Immature natural killer cell (primary cell): ENCODE data around the gene NRXN2. TPM values are rescaled to one million over a fixed set of nuclear protein-coding genes. Genes with fewer than 3 reads are reported as not detected.
A peak's percentile ranks its signal among the peaks of the same experiment; 100 is the strongest.

Experiments
- DNase-seq, 3 donors: peaks; one replicate each; pipeline ENCODE4 v3.0.0; 2022; ENCODE audit warnings: mixed read lengths in 1 of 3
- H3K27ac Mint-ChIP-seq, 6 donors: one replicate each; pipeline ENCODE4 v1.8.0; 2020; ENCODE audit warnings: mixed read lengths in 6 of 6, mild to moderate bottlenecking in 5 of 6, inconsistent platforms in 4 of 6, moderate library complexity in 3 of 6
- H3K27me3 Mint-ChIP-seq, 3 donors: one replicate each; pipeline ENCODE4 v1.8.0; 2020 to 2021; ENCODE audit warnings: low read depth in 3 of 3, mild to moderate bottlenecking in 3 of 3, mixed read lengths in 3 of 3, moderate library complexity in 3 of 3, inconsistent platforms in 1 of 3
- H3K36me3 Mint-ChIP-seq, 3 donors: one replicate each; pipeline ENCODE4 v1.8.0; 2020; ENCODE audit warnings: mixed read lengths in 3 of 3, inconsistent platforms in 2 of 3, mild to moderate bottlenecking in 2 of 3
- H3K4me1 Mint-ChIP-seq, 2 donors: one replicate each; pipeline ENCODE4 v1.8.0; 2020; ENCODE audit warnings: inconsistent platforms in 2 of 2, mild to moderate bottlenecking in 2 of 2, mixed read lengths in 2 of 2, moderate library complexity in 1 of 2
- H3K4me3 Mint-ChIP-seq, 5 donors: one replicate each; pipeline ENCODE4 v1.8.0; 2020; ENCODE audit warnings: mild to moderate bottlenecking in 5 of 5, mixed read lengths in 5 of 5, inconsistent platforms in 3 of 5, moderate library complexity in 3 of 5
- H3K9me3 Mint-ChIP-seq, 6 donors: one replicate each; pipeline ENCODE4 v1.8.0; 2020; ENCODE audit warnings: mild to moderate bottlenecking in 6 of 6, mixed read lengths in 6 of 6, inconsistent platforms in 4 of 6, moderate library complexity in 3 of 6
- polyA plus RNA-seq, 3 donors: library from polyadenylated mRNA; unstranded; fragments of 300-500 nt; fragmentation: Illumina TruSeq; gene quantifications; one replicate each; pipeline ENCODE4 v1.2.3, GENCODE V29; 2021

Gene NRXN2
- polyA plus RNA-seq, 3 donors from 2014 or later = 0.44 to 3.6 (median 3.2) TPM

- no peaks in the 10 kb centered on the region for H3K9me3 Mint-ChIP-seq
- no peak overlapping the region for H3K27ac Mint-ChIP-seq
- no peak for DNase-seq
- peaks cover 0 to 2% (median 2%) of the 10 kb centered on the region in 3 donors for H3K27me3 Mint-ChIP-seq
- H3K4me1 Mint-ChIP-seq = peaks cover 46 to 51% of the 10 kb centered on the region in 2 donors
- H3K36me3 Mint-ChIP-seq = peaks cover 4 to 19% (median 15%) of the 10 kb centered on the region in 3 donors
- H3K4me3 Mint-ChIP-seq = no peak overlapping the region
Measured at GRCh38 chr11:64754919-64755662, 32.1 kb upstream of the NRXN2 start.

GRCh38 chr11:64754124-64754918, 31.3 kb upstream of the NRXN2 start:
- Mint-ChIP-seq H3K9me3 (no peaks in the 10 kb centered on the region), H3K27ac (no peak overlapping the region), H3K36me3 (peaks cover 4 to 20% (median 15%) of the 10 kb centered on the region in 3 donors), H3K4me1 (peaks cover 42 to 46% of the 10 kb centered on the region in 2 donors), H3K4me3 (no peak overlapping the region), H3K27me3 (peaks cover 0 to 4% (median 2%) of the 10 kb centered on the region in 3 donors)
- DNase-seq = no peak

GRCh38 chr11:64753380-64754123, 30.6 kb upstream of the NRXN2 start:
- H3K36me3 Mint-ChIP-seq = peaks cover 4 to 20% (median 15%) of the 10 kb centered on the region in 3 donors

GRCh38 chr11:64753019-64753379, 30.0 kb upstream of the NRXN2 start:
- Mint-ChIP-seq H3K9me3 (no peaks in the 10 kb centered on the region), H3K27me3 (peaks cover 0 to 6% (median 3%) of the 10 kb centered on the region in 3 donors), H3K27ac (peak overlapping the region in 1 of 6 donors; percentile 26), H3K36me3 (peaks cover 4 to 22% (median 15%) of the 10 kb centered on the region in 3 donors), H3K4me1 (peaks cover 37% of the 10 kb centered on the region in 2 donors), H3K4me3 (no peak overlapping the region)
- no peak for DNase-seq

More at GRCh38 chr11:64753380-64754123, 30.6 kb upstream of the NRXN2 start:
- Mint-ChIP-seq H3K9me3 (no peaks in the 10 kb centered on the region), H3K27me3 (peaks cover 0 to 4% (median 2%) of the 10 kb centered on the region in 3 donors), H3K4me1 (peaks cover 34 to 38% of the 10 kb centered on the region in 2 donors), H3K27ac (no peak overlapping the region), H3K4me3 (no peak overlapping the region)
- no peak for DNase-seq

GRCh38 chr11:64752175-64752970, 29.4 kb upstream of the NRXN2 start:
- Mint-ChIP-seq H3K36me3 (peaks cover 4 to 23% (median 15%) of the 10 kb centered on the region in 3 donors), H3K27me3 (peaks cover 0 to 6% (median 4%) of the 10 kb centered on the region in 3 donors), H3K4me1 (peaks cover 35 to 40% of the 10 kb centered on the region in 2 donors), H3K27ac (peak overlapping the region in 1 of 6 donors; percentile 16), H3K9me3 (no peaks in the 10 kb centered on the region), H3K4me3 (no peak overlapping the region)
- no peak for DNase-seq

GRCh38 chr11:64751580-64751979, 28.6 kb upstream of the NRXN2 start:
- Mint-ChIP-seq H3K36me3 (peaks cover 4 to 23% (median 15%) of the 10 kb centered on the region in 3 donors), H3K4me3 (no peak overlapping the region), H3K27me3 (peaks cover 0 to 6% (median 4%) of the 10 kb centered on the region in 3 donors), H3K4me1 (peaks cover 37 to 44% of the 10 kb centered on the region in 2 donors), H3K9me3 (no peaks in the 10 kb centered on the region), H3K27ac (peak overlapping the region in 2 of 6 donors; percentile 40 to 41)
- no peak for DNase-seq

- no peaks in the 10 kb centered on the region for H3K9me3 Mint-ChIP-seq
- peaks cover 42 to 48% of the 10 kb centered on the region in 2 donors for H3K4me1 Mint-ChIP-seq
- peak overlapping the region in 1 of 6 donors; percentile 7 for H3K27ac Mint-ChIP-seq
- DNase-seq = no peak
- H3K4me3 Mint-ChIP-seq = no peak overlapping the region
- peaks cover 4 to 23% (median 15%) of the 10 kb centered on the region in 3 donors for H3K36me3 Mint-ChIP-seq
- peaks cover 0 to 6% (median 4%) of the 10 kb centered on the region in 3 donors for H3K27me3 Mint-ChIP-seq
Measured at GRCh38 chr11:64751136-64751535, 28.1 kb upstream of the NRXN2 start.

GRCh38 chr11:64750361-64751054, 27.5 kb upstream of the NRXN2 start:
- DNase-seq = no peak
- no peaks in the 10 kb centered on the region for H3K9me3 Mint-ChIP-seq
- peaks cover 46 to 50% of the 10 kb centered on the region in 2 donors for H3K4me1 Mint-ChIP-seq
- H3K27ac Mint-ChIP-seq = peak overlapping the region in 4 of 6 donors; percentile 30 to 76 (median 52)
- no peak overlapping the region for H3K4me3 Mint-ChIP-seq
- peaks cover 4 to 23% (median 15%) of the 10 kb centered on the region in 3 donors for H3K36me3 Mint-ChIP-seq
- peaks cover 2 to 9% (median 5%) of the 10 kb centered on the region in 3 donors for H3K27me3 Mint-ChIP-seq

GRCh38 chr11:64747961-64748665, 25.1 kb upstream of the NRXN2 start:
- Mint-ChIP-seq H3K27me3 (peaks cover 17 to 22% (median 19%) of the 10 kb centered on the region in 3 donors), H3K4me1 (peaks cover 52 to 58% of the 10 kb centered on the region in 2 donors), H3K4me3 (peak overlapping the region in 1 of 5 donors; percentile 2), H3K36me3 (peaks cover 4 to 22% (median 15%) of the 10 kb centered on the region in 3 donors), H3K9me3 (no peaks in the 10 kb centered on the region), H3K27ac (peak overlapping the region in 3 of 6 donors; percentile 18 to 82 (median 65))
- no peak for DNase-seq

GRCh38 chr11:64746486-64746885, 23.5 kb upstream of the NRXN2 start:
- Mint-ChIP-seq H3K27ac (peak overlapping the region; percentile 70 to 99 (median 88)), H3K36me3 (peaks cover under 1 to 12% (median 10%) of the 10 kb centered on the region in 3 donors), H3K4me3 (peak overlapping the region; percentile 62 to 97 (median 94)), H3K27me3 (peaks cover 16 to 22% (median 17%) of the 10 kb centered on the region in 3 donors), H3K4me1 (peaks cover 49 to 58% of the 10 kb centered on the region in 2 donors), H3K9me3 (no peaks in the 10 kb centered on the region)
- DNase-seq = no peak

- Mint-ChIP-seq H3K4me3 (peak overlapping the region; percentile 94 to 98 (median 97)), H3K4me1 (peaks cover 49 to 58% of the 10 kb centered on the region in 2 donors), H3K27me3 (peaks cover 16 to 22% (median 17%) of the 10 kb centered on the region in 3 donors), H3K36me3 (peaks cover 0 to 11% (median 6%) of the 10 kb centered on the region in 3 donors), H3K27ac (peak overlapping the region; percentile 90 to 100 (median 99)), H3K9me3 (no peaks in the 10 kb centered on the region)
- DNase-seq = peak; percentile 92 to 93 (median 92)
Measured at GRCh38 chr11:64745521-64746328, 22.7 kb upstream of the NRXN2 start.
